Measurements from ENCODE around the gene CACNA1D. TPM values are rescaled to one million over a fixed set of nuclear protein-coding genes. Genes with fewer than 3 reads are reported as not detected.

The CACNA1D gene
- total RNA-seq, 4 donors from 2014 or later, result 0.85 to 0.88 TPM; not detected in 2

GRCh38 chr3:53682807-53683206, 188.4 kb downstream of the CACNA1D start:
- no peak for TF ChIP-seq CTCF (IDR thresholded peaks at IDR 0.05; ENCODE audit: low read depth)

GRCh38 chr3:53688066-53688465, 193.7 kb downstream of the CACNA1D start:
- TF ChIP-seq CTCF (IDR thresholded peaks at IDR 0.05; ENCODE audit: low read depth), result no peak

- no peak for TF ChIP-seq CTCF (IDR thresholded peaks at IDR 0.05; ENCODE audit: low read depth)
Measured at GRCh38 chr3:53688989-53689388, 194.6 kb downstream of the CACNA1D start.

- no peak for TF ChIP-seq CTCF (IDR thresholded peaks at IDR 0.05; ENCODE audit: low read depth)
Measured at GRCh38 chr3:53689681-53690080, 195.3 kb downstream of the CACNA1D start.

GRCh38 chr3:53690521-53690920, 196.1 kb downstream of the CACNA1D start:
- no peak for TF ChIP-seq CTCF (IDR thresholded peaks at IDR 0.05; ENCODE audit: low read depth)

- TF ChIP-seq CTCF (IDR thresholded peaks at IDR 0.05; ENCODE audit: low read depth), result no peak
Measured at GRCh38 chr3:53691349-53691748, 196.9 kb downstream of the CACNA1D start.

- TF ChIP-seq CTCF (IDR thresholded peaks at IDR 0.05; ENCODE audit: low read depth), result no peak
Measured at GRCh38 chr3:53691885-53692284, 197.5 kb downstream of the CACNA1D start.

Data from subcutaneous adipose tissue (tissue), 4 donors.